Activated CD4-positive, alpha-beta T cell treated with anti-CD3 and anti-CD28 coated beads, Interleukin-2, Interleukin-6, amounts not matched to agents 100 ng/mL and 50 ng/mL, durations not matched to agents 16 hours and 8 hours (primary cell): ENCODE measurements around the gene ASXL3.

Experiments
- DNase-seq: peaks from one replicate; pipeline ENCODE4 v3.0.0-alpha.2; 2020

Gene ASXL3

DNA sequence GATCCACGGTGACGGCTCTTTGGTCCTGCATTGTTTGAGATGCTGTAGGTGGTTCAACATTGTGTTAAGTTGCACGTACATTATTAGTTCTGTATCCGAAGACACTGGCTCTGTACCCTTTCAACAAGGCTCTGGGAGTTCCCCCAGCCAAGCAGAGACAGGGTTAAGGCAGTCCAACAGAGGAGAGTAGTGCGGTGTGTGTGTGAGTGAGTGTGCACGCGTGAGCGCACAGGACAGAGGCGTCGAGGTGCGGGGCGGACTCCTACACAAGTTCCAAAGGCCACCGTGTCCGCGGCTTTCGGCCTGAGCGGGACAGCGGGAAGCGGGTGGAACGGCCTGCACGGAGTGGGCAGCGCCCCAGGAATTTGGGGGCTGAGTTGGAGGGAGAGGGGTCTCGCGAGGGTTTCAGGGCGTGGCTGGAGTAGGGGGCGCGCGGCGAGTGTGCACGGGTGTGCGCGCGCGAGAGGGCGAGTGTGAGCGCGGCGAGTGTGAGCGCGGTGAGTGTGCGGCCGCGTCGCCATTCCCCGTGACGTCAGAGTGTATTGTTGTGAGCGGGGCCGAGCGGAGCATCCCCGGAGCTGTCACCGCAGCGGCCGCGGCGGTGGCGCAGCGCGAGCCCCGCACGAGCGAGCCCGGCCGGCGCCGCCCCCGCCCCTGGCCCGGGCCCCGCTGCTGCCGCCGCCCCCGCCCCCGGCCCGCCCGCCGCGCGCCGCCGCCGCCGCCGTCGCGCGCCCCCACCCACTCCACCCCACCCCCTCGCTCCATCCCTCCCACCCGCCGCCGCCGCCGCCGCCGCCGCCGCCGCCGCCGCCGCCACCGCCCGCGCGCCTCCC, at the start of gene ASXL3:
ASXL3 (plus strand) TSS at position 535 of the 833 bp plus-strand sequence. CDS start 413 bp downstream, outside the sequence.
- no peak for DNase-seq

- DNase-seq, result no peak
Observed at GRCh38 chr18:33532978-33533377, 45.0 kb upstream of the ASXL3 start.

GRCh38 chr18:33536904-33537303, 41.1 kb upstream of the ASXL3 start:
- no peak for DNase-seq

- no peak for DNase-seq
Observed at GRCh38 chr18:33538418-33539042, 39.5 kb upstream of the ASXL3 start.

DNA sequence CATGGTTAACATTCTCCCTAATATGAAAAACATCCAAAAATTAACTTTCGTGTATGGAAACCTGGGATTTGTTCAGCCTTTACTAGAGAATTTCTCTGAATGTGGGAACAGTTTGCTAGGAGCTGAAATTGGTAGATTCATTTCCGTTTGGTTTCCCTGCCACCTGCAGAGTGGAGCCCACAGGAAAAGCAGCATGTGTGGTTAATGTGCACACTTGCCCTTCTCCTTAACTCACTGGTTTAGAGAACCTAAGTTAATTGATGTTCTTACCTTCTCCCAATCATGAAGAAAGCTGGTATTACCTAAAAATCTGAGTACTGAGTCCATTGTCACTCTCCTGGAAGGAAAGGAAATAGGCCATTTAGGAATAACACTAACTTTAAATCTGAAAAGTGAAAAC, 37.6 kb upstream of the ASXL3 start:
- DNase-seq, result no peak

DNA sequence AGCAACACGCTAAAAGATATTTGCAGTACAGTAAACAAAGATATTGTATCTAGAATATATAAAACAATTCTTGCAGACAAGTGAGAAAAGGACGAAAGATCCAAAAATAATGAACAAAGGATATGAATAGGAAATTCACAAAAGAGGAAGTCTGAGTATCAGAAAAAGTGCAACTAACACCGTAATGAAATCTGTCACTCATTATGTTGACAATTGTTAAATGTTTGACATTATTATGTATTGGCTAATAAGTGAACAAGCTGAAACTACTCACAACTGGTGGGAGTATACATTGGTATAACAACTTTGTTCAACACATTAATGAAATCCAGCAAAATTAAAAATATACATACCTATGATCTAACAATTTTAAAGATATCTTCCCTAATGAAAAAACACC, 36.7 kb upstream of the ASXL3 start:
- no peak for DNase-seq

- no peak for DNase-seq
Observed at GRCh38 chr18:33556846-33557245, 21.2 kb upstream of the ASXL3 start.

GRCh38 chr18:33557706-33558105, 20.3 kb upstream of the ASXL3 start:
- DNase-seq, result no peak

DNA sequence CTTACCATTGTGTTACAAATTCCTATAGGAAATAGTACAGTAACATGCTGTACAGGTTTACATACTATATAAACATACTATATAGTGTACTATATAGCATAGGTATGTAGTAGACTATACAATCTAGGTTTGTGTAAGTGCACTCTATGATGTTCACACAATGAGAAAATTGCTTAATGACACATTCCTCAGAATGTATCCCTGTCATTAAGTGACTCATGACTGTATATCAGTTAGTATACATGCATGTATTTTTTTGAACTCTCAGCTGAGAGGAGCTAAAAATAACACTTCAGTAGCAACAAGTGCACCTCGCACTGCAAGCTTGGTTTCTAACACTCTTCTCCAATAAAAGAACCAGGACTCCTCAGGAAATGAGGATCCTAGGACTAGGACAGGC, 19.5 kb upstream of the ASXL3 start:
- DNase-seq, result no peak

GRCh38 chr18:33560686-33561370, 17.2 kb upstream of the ASXL3 start:
- no peak for DNase-seq

GRCh38 chr18:33562741-33563140, 15.3 kb upstream of the ASXL3 start:
- DNase-seq, result no peak

- no peak for DNase-seq
Observed at GRCh38 chr18:33567705-33568104, 10.3 kb upstream of the ASXL3 start.

DNA sequence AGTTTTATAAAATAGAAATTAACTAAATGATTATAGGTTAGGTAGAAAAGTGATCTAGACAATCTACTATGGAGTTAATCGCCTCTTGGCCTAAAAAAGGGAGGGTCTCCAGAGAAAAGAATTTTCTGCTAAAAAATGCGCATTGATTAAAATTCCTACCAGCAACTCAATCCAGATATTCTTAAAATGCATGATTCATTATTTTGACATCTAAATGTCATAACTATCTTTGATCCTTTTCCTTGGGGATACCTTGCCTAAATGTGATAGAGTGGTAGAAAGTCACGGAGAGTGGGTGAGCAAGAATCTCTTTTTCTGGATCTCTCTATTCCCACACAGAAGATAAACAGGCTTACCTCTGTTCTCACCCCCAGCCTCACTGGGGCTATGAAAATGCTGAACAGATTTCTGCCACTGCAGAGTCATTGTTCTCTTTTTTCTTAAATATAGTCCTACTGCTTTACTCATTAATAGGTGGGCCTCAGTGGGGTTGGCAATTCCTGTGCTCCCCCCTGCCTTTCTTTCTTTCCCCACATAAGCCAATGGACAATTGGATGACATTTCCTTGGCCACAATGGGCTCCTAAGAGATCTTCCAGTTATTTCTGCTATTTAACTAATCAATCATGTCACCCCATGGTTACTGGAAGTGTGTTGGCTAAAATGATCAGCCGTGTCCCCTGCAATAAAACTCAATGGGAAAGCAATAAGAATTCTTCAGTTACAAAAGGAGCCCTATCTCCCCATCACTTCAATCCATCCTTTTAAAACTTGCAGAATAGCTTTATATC, 5.8 kb upstream of the ASXL3 start:
- DNase-seq, result no peak

GRCh38 chr18:33573193-33573592, 4.8 kb upstream of the ASXL3 start:
- DNase-seq, result no peak

GRCh38 chr18:33575451-33575850, 2.6 kb upstream of the ASXL3 start:
- no peak for DNase-seq

DNA sequence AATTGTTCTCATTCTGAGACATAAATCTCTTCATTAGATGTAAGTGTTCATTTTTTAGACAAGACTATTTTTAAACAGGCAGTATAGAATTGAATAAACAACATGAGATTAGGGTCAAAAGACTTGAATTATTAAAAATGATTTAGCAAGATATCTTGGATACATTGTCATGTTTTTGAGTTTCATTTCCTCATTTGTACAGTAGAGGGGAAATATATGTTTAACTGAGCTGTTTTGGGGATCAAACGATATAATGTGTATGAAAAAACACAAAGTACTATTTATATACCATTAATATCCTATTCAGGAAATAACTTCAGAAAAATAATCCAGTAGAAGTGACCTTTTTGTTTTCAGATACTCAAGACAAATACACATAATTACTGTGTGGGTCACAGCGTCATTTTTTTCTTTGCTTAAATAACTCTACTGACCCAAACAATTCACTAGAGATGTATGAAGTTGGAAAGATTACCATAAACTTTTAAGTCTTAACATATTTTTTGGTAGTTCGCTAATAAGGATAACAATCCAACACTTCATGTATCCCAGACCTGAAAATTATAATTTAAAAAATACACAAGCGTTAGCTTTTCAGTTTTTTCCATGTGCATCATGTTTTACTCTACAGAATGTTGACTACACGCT, 896 bp upstream of the ASXL3 start:
- DNase-seq, result no peak

DNA sequence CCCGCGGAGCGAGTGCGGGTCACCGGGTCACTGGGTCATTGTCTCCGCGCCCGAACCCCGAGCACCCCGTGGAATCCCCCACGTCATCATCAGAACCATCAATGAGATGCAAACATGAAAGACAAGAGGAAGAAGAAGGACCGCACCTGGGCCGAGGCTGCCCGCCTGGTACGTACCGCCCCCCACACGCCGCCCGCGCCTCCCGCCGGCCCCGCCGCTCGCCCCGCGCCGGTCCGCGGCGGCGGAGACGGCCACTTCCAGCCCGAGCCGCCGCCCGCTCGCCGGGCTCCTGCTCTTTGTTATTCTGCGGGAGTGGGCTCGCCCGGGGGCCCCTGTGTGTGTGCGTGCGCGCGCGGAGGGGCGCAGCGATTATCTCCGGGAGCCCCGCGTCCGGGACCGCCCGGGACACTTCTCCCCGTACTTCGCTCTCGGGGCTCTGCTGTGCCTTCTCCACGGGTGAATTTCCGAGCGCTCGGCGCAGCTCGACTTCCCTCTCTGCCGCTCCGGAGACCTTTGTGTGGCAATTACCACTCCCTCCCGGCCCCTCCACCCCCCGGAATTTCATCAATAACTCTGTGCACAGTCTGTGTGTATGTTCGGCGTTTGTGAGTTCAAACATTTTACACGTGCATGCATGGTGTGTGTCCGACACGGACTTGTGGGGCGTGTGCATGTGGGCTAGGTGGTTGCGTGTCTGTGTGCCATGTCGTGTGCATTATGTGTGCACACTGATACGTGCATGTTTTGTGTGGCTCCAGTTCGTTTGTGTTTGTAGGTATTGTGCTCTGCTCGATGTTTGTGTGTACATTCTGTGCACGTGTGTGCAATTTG, 714 bp downstream of the ASXL3 start:
- DNase-seq, result no peak

DNA sequence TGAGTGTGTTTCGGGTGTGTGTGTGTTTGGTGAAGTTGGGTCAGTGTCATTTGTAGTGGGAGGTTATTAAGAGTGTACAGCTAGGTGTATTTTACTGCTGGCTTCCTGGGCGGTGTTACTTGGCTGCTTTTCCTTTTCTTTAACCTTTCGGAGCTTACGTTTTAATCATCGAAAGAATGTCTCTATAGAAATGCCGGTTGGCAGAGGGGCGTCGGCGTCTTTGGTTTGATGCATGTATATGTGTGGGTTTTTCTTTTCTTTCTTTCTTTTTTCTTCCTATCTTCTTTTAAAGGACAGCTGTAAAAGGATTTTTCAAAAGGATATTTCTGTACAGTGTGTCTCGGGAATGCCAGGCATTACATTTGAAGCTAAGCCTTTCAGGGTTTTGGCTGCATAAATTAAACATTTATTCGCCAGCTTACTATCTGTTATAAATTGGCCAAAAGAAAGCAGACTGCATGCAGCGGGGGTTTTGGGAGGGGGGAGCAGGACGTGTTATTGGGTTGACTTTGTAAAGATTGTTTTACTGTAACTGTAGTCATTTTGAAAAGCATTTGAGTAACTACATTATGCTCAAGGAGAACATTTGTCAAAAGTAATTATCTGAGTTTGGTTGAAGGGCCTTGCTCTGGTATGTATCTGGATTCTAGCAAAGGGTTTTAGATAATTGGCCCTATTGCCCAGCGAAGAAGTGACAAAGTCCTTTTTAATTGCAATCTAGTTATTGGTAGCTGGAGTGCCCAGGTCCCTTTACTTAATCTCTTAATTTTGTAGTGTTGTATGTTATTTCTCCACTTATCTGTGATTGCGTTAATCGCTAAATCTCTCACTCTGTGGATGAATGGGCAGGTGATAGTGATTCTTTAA, 1.6 kb downstream of the ASXL3 start:
- no peak for DNase-seq

DNA sequence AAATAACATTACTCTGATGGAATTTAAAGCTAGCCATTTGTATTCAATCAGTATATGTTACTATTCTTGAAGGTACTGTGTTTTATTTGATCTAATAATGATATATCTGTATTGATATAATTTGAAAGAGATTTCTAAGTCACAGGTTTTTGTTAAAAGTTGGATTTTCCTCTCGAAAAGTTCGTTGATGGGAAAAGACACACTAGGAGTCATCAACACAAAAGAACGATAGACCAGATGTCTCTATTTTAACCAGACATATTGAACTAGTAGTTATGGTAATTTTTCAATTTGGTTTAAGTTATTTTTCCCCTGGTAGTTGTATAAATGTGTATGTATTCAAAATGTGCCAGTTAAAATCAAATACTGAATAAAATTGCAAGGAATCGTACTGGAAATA, 2.5 kb downstream of the ASXL3 start:
- no peak for DNase-seq

- DNase-seq, result no peak
Observed at GRCh38 chr18:33581856-33582255, 3.8 kb downstream of the ASXL3 start.

- DNase-seq, result no peak
Observed at GRCh38 chr18:33583901-33584300, 5.9 kb downstream of the ASXL3 start.
